GM12892 (cell line): ENCODE data around the gene C1RL.
"Not testable (repeated sequence)": the region's sequence is repeated elsewhere in the genome, so short reads cannot be mapped to it uniquely, and the experiment has no call there.

Source experiments
- DNase-seq: peaks from one replicate; pipeline ENCODE4 v3.0.0; 2011; ENCODE audit not compliant: insufficient read length
- FAIRE-seq: peaks from 2 replicates; lab custom pipeline; 2011; peaks lifted over from hg19 to GRCh38; lab: Jason Lieb, UNC
- POLR2A ChIP-seq: IDR thresholded peaks from 2 replicates; pipeline ENCODE4 v1.6.1; 2011; ENCODE audit warnings: low read depth, low read length, control low read depth
- POLR2AphosphoS5 ChIP-seq: IDR thresholded peaks from 2 replicates; pipeline ENCODE4 v1.6.1; 2011; ENCODE audit warnings: low read depth, low read length, control low read depth
- TAF1 ChIP-seq: IDR thresholded peaks from 2 replicates; pipeline ENCODE4 v1.6.1; 2011; ENCODE audit warnings: low read depth, mild to moderate bottlenecking, control low read depth, low read length, borderline replicate concordance

C1RL gene

DNA sequence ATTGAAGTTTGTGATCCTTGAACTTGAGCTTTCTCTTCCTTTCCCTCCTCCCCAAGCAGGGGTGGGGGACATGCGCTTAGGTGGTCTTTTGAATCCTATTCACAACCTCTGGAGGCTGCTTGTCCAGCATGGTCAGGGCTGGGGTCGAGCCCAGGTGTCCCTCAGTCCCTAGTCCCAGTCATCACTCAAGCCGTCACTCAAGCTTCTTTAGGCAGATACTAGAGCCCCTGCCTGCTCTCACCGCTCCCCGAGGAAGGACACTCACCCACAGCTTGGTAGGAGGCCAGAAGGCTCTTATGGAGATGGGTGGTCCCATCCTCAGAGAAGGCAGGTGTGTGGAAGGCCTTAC lies 532 bp upstream of the C1RL start:
- DNase-seq, result no peak
- TF ChIP-seq POLR2AphosphoS5 (no peak), POLR2A (no peak), TAF1 (no peak)
- no peak for FAIRE-seq

GRCh38 chr12:7108003-7108795 lies 815 bp downstream of the C1RL start:
- TF ChIP-seq POLR2A, result peak; percentile 98
- TF ChIP-seq TAF1, result peak; percentile 81
- TF ChIP-seq POLR2AphosphoS5, result peak; percentile 97
- peak; percentile 88 for DNase-seq
- FAIRE-seq, result peak; percentile 93

DNA sequence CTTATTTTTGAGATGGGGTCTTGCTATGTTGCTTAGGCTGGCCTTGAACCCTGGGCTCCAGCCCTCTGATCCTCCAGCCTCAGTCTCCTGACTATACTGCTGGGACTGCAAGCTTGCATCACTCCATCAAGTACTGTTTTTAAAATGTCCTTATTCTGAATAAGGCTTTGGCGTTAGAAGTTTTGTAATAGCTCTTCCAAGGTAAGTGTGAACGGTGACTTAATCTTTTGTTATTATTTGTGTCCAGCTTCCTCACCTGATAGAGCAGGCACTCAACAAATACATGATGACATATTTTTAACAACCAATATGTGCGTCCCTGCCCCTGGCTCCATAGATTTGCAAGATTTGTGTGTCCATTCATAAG lies 1.4 kb downstream of the C1RL start:
- no peak for FAIRE-seq
- DNase-seq, result no peak
- no peak for TF ChIP-seq POLR2A
- TF ChIP-seq TAF1, result no peak
- TF ChIP-seq POLR2AphosphoS5, result no peak

DNA sequence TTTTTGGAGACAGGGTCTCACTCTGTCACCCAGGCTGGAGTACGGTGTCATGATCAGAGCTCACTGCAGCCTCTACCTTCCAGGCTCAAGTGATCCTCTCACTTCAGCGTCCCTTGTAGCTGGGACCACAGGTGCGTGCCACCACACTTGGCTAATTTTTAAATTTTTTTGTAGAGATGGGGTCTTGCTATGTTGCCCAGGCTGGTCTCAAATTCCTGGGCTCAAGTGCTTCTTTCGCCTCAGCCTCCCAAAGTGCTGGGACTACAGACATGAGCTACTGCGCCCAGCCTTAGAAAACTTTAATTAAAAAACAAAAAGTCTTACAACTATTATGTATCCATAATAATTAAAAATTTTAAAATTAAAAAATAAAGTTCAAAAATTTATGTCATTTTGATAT lies 1.8 kb downstream of the C1RL start:
- FAIRE-seq, DNase-seq: not testable (repeated sequence)

DNA sequence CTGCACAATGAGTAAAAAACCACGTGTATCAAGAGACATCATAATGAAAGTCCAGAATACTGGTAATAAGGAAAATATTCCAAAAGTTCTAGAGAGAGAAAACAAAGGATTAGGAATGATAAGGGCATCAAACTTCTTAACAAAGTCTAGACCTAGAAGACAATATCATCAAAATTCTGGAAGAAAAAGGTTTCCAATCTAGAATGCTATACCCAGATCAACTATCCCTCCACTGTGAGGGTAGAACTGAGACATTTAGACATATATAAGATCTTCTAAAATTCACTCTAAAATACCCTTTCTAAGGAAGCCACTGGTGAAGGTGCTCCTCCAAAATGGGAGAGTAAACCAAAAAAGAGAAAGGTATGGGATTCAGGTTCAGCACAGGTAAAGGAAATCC lies 2.9 kb downstream of the C1RL start:
- TF ChIP-seq POLR2A (no peak), POLR2AphosphoS5 (no peak)
- DNase-seq (no peak), FAIRE-seq (no peak)

- no peak for TF ChIP-seq POLR2A
- no peak for TF ChIP-seq POLR2AphosphoS5
- no peak for TF ChIP-seq TAF1
- no peak for FAIRE-seq
- no peak for DNase-seq
These were observed 5.0 kb downstream of the C1RL start for GRCh38 chr12:7103837-7104584.

DNA sequence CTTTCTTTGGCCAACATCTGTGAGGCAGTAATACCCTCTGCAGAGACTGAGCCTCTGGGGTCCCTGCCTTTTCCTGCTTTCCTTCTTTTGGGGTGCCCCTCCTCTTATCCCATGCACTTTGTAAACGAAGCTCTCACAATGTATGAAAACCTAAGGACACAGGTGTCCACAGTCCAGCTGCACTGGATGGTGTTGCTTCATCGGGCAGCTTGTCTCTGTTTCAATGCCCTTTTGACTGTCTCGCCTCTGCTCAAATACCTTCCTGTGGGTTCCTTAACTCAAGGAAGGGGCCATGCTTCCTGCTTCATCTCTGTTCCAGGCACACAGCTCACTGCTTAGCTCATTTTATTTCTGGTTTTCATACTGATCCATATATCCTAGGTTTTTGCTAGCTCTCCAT lies 6.4 kb downstream of the C1RL start:
- TF ChIP-seq POLR2AphosphoS5 (no peak), TAF1 (no peak), POLR2A (no peak)
- FAIRE-seq (no peak), DNase-seq (no peak)

DNA sequence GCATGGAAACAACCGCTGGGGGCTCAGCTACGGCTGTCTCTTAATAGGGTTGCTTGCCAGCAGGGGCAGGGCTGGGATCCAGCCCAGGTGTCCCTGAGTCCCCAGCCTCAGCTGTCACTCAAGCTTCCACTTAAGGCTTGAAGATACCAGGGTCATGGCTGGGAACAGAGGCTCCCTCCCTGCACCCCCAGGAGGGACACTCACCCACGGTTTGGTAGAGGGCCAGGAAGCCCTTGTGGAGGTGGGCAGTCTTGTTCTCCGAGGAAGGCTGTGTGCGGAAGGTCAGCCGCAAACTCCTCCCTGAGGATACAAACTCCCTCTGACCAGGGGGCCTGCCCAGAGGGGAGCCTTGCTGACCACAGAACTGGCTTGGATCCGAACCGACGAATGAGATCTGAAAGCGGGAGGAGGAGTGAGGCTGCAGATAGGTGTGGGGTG lies 7.3 kb downstream of the C1RL start:
- FAIRE-seq (no peak), DNase-seq (no peak)
- no peak for TF ChIP-seq POLR2A
- no peak for TF ChIP-seq TAF1
- TF ChIP-seq POLR2AphosphoS5, result no peak

DNA sequence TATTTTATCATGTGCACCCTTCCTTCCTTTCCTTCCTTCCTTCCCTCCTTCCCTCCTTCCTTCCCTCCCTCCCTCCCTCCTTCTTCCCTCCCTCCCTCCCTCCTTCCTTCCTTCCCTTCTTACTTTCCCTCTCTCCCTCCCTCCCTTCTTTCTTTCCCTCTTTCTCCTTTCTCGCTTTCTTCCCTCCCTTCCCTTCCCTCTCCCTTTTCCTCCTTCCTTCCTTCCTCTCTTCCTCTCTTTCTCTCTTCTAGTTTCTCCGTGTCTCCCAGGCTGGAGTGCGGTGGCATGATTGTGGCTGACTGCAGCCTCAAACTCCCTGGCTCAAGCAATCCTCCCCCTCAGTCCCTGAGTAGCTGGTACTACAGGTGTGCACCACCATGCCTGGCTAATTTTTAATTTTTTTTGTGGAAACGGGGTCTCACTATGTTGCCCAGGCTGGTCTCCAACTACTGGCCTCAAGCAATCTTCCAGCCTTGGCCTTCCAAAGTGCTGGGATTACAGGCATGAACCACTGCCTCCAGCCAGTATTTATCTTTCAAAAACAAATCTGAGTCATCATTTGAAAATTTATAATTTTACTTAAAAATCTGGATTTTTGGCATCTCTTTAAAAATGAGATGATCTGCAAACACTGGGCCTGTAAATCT lies 7.8 kb downstream of the C1RL start:
- no peak for TF ChIP-seq POLR2A
- TF ChIP-seq POLR2AphosphoS5, result no peak
- TF ChIP-seq TAF1, result no peak
- no peak for FAIRE-seq

DNA sequence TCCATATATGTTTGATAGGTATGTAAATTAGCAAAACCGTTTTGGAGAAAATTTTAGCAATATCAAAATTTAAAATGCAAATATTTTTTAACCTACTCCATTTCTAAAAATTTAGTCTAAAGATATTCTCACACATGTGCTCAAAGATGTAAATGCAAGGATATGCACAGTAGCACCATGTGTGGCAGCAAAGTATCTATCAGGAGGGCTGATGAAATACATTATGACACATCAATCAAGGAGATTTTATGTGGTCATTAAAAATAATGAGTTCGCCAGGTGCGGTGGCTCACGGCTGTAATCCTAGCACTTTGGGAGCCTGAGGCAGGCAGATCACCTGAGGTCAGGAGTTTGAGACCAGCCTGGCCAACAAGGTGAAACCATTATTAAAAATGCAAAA lies 8.8 kb downstream of the C1RL start:
- TF ChIP-seq POLR2A, result no peak
- TF ChIP-seq POLR2AphosphoS5, result no peak
- no peak for TF ChIP-seq TAF1
- FAIRE-seq, result no peak
- DNase-seq, result no peak

More for the DNA sequence above, 7.8 kb downstream of the C1RL start:
- DNase-seq, result no peak

- no peak for DNase-seq
- no peak for FAIRE-seq
- TF ChIP-seq POLR2A (no peak), POLR2AphosphoS5 (no peak), TAF1 (no peak)
These were observed 9.6 kb downstream of the C1RL start for GRCh38 chr12:7099290-7099996.
